Stimulated activated CD8-positive, alpha-beta memory T cell treated with anti-CD3 and anti-CD28 coated beads, Interleukin-15, amount 100 ng/mL, for 24 hours (primary cell): ENCODE measurements around the gene RAX2.
"Not testable (repeated sequence)": the region's sequence is repeated elsewhere in the genome, so short reads cannot be mapped to it uniquely, and the experiment has no call there.

Experiments used
- DNase-seq: peaks from one replicate; pipeline ENCODE4 v3.0.0-alpha.2; 2020; ENCODE audit warnings: low read depth

The RAX2 gene

DNA sequence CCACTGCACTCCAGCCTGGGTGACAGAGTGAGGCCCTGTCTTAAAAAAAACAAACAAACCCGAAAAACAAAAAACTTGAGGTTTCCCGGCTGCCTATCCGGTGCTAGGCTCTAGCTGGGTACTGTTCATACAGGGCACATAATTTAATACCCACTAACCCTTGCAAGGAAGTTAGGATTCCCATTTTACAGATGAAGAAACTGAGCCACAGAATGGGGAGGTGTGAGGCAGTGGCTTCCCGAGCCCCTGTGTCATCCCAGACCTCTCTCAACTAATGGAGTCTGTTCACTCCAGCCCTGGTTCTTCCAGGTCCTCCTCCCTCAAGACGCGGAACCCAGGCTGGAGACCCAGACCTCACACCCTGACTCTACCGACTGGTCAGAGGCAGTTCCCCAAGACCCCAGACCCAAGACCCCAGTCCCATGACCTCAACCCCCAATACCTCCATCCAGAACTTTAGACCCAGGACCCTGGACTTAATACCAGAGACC lies 11.1 kb downstream of the RAX2 start:
- no peak for DNase-seq

DNA sequence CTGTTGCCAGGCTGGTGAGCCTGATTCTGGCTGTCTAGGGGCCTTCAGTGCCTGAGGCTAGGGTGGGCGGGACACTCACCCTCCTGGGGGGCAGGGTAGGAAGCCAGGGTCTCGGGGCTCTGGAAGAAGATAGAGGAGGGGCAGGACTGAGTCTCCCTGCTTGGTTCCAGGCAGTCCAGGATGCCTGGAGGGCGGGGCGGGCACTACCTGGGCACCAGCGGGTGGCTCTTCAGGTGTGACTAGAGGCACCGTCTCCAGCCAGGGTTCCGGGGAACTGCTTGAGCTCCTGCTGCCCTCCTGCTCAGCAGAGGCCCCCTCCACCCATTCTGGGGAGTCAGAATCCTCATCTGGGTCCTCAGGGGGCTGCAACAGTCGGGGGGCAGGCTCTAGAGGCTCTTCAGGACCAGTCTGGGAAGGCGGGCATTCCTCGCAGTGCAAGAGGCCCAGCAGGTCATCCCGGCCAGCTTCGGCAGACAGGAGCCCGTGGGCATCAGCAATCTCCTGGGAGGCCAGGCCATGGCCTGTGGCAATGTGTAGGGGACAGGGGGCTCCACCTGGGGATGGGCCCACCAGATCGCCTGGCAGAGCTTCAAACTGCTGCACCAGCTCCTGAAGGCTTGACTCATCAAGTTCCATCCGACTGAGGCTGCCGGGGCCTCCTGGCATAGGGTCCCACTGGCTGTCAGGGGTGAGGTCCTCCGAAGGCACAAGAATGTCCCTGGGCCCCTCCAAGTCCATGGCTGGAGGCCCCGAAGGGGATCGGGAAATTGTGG lies 12.4 kb downstream of the RAX2 start:
- no peak for DNase-seq

DNA sequence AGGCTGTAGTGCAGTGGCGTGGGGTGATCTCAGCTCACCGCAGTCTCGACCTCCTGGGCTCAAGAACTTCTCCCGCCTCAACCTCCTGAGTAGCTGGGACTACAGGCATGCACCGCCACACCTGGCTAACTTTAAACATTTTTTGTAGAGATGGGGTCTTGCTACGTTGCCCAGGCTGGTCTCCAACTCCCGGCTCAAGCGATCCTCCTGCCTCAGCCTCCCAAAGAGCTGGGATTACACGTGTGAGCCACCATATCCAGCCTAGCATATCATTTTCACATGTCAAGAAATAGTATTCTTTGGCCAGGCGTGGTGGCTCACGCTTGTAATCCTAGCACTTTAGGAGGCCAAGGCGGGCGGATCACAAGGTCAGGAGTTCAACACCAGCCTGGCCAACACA lies 13.7 kb downstream of the RAX2 start:
- not testable (repeated sequence) for DNase-seq

DNA sequence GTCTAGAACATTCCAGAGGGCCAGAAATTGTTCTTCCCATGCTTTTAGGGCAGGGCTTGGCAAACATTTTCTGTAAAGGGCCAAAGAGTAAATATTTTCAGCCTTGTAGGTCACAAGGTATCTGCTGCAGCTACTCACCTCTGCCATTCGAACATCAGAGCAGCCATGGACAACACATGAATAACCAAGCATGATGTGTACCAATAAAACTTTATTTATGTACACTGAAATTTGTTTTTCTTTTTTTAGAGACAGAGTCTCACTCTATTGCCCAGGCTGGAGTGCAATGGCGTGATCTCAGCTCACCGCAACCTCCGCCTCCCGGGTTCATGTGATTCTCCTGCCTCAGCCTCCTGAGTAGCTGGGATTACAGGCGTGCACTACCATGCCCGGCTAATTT lies 14.3 kb downstream of the RAX2 start:
- DNase-seq, result not testable (repeated sequence)

DNA sequence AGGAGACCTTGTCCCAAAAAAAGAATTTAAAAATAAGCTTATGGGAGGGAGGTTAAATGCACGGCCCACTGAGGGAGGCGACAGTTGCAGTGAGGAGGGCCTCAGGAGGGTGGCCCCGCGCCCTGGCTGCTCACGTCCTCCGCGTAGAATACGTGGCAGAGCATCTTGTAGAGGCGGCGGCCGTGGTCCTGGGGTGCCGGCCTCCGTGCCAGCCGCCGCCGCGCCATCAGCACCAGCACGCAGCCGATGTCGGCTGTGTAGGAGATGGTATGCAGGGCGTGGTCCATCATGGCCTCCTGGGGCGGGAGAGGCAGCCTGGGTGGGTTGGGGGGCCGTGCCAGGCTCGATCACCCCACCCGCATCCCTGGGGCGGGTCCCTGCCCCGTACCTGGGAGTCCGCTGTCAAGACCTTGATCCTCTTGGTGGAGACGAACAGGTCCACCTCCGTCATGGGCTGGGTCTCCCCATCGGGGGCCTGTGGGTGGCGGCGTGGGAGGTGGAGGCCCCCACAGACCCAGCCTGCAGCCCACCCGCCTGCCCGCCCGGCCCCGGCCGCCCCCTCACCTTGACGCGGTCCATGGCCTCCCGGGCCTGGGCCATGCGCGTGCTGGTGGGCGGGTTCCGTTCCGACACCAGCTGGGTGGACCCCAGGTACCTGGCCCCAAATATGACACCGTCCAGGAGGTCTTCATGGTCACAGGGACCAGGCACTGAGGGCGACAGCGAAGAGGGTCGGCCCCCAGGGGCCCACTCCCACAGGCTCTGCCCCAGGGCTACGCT lies 18.2 kb downstream of the RAX2 start:
- DNase-seq, result no peak

DNA sequence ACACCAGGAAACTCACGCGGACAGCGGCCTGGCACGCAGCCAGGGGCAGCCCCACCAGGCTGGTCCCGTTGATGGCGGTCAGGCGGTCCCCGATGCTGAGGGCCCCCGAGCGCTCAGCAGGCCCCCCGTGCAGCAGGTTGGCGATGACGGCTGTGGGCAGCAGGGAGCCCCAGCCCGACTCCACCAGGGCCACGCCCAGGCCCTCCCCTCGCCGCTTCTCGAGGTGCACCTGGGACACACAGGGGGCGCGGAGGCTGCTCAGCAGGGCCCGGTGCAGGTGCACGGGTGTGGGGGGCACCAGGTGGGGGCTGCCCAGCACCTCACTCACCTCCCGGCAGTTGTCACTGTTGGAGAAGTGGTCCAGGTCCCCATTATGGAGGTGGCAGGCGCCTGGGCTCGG lies 19.5 kb downstream of the RAX2 start:
- DNase-seq, result no peak

DNA sequence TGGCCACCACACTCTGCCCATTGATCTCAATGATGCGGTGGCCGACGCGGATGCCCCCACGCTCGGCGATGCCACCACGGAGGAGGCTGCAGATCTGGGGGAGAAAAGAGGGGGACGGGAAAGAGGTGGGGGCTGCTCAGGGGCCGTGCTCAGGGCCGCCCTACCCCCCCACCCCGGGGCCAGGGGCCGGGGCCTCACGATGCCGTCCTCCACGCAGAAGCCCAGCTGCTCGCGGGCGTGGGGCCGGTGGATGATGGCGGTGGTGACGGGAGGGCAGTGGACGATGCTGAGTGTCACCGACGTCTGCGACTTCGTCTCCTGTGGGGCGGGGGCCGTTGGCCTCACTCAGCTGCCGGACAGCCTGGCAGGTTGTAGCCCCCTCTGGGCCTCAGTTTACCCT lies 20.8 kb downstream of the RAX2 start:
- DNase-seq, result no peak

DNA sequence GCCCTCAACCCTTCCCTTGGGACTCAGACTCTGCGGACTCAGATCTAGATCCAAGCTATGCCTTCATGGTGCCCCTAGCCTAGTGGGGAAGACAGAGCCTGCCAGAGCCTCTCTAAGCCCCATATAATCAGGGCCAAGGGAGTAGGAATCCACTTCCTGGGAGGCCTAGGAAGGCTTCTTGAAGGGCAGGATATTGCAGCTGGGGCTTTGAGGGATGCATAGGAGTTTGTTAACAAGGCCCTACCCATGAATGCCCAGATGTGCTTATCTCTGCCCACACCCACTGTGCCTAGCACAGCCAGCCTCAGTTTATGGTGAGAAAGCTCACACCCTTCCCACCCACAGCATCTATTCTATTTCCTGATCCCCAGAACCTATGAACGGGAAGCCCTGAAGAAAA lies 21.8 kb downstream of the RAX2 start:
- no peak for DNase-seq

DNA sequence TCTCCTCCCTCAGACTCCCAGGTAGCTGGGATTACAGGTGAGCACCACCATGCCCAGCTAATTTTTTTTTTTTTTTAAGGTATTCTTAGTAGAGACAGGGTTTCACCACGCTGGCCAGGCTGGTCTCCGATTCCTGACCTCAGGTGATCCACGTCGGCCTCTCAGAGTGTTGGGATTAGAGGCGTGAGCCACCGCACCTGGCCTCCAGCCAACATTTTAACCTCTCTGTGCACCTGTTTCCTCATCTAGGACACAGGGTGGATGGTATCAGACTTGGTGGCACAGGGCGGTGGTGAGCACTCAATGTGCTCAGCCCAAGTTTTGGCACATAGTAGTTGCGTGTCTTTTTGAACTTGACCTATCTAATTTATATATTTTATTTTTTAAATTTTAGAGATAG lies 23.1 kb downstream of the RAX2 start:
- DNase-seq, result no peak

DNA sequence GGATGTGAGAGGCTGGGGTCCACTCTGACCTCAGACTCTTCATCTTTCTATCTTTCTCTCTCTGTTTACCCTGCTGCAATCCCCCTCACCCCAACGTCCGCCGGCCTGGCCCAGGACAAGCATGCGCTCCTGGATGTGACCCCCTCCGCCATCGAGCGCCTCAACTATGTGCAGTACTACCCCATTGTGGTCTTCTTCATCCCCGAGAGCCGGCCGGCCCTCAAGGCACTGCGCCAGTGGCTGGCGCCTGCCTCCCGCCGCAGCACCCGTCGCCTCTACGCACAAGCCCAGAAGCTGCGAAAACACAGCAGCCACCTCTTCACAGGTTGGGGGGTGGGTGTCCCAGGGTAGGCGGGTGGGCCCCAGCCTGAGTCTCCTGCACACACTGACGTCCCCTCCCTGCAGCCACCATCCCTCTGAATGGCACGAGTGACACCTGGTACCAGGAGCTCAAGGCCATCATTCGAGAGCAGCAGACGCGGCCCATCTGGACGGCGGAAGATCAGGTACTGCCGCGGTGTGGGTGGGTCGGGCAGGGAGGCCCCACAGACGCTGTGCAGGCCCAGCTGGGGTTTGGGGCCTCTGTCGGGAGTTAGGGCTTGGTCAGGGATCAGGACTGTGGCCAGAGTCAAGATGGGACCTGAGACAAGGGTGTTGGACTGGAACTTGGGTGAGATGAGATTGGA lies 25.5 kb downstream of the RAX2 start:
- no peak for DNase-seq

DNA sequence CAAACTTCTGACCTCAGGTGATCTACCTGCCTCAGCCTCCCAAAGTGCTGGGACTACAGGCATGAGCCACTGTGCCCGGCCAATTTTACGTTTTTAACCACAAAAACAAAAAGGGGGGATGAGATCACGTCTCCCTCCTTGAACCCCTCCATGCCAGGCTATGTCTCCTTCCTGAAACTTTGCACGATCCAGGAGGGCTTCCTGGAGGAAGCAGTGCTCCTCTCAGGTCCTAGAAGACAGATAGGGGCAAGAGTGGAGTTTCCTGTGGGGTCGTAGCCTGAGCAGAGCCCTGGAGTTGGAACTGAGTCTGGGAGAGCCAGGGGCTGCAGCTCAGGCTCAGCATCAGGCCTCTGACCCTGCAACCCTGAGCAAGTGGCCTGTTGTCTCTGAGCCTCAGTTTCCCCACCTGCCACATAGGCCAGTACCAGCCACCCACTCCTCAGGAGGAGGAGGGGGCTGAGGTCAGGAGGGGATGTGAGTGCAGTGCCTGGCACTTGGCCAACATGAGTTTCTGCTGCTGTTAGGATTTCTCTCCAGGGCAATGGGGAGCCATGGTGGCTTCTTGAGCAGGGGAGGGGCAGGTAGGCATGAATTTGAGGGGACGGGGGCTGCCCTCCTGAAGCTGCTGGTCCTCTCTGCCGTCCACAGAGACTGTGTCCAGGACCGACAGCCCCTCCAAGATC lies 26.5 kb downstream of the RAX2 start:
- DNase-seq, result no peak

DNA sequence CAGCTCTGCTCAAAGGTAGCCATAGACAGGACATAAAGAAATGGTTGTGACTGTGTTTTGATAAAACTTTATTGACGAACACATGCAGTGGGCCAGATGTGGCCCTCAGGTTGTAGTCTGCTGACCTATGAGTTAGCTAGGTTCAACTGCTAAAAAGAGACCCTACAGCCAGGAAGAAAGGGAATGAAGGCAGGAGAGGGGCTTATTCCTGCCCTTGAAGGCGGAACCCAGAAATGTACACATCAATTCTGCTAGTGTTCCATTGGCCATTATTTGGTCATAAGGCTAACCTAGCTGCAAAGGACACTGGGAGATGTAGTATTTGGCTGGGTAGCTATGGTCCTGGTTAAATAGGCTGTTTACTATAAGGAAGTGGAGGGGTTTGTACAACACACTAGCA lies 28.5 kb downstream of the RAX2 start:
- DNase-seq, result no peak

DNA sequence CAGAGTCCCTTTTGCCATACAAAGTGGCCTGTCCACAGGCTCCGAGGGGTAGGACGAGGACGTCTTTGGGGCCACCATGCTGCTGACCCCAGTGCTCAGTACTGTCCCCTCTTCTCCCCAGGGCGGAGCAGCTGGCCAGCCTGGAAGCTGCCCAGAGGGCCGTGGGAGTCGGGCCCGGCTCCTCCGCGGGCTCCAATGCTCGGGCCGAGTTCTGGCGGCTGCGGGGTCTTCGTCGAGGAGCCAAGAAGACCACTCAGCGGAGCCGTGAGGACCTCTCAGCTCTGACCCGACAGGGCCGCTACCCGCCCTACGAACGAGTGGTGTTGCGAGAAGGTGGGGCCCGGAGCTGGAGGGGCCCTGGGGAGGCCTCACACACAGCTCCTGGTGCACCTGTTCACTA lies 31.6 kb downstream of the RAX2 start:
- DNase-seq, result no peak

DNA sequence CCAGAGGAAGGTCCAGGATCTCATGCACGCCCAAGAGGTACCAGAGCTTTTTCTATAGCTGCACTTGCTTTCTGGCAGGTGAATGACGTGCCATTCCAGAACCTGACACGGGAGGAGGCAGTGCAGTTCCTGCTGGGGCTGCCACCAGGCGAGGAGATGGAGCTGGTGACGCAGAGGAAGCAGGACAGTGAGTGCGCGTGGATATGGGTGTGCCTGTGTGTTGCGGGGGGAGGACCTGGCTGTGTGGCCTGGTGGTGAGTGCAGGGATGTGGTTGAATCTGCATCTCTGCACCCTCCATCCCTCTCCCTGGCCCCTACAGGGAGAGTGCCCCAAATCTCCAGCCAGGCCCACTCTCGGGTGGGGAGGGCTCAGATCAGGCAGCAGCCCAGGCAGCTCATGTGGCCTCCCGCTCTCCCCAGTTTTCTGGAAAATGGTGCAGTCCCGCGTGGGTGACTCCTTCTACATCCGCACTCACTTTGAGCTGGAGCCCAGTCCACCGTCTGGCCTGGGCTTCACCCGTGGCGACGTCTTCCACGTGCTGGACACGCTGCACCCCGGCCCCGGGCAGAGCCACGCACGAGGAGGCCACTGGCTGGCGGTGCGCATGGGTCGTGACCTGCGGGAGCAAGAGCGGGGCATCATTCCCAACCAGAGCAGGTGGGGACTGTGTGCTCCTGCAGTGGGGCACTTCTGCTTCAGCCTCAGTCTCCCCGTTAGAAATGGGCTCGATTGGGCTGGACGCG lies 33.4 kb downstream of the RAX2 start:
- DNase-seq, result no peak

DNA sequence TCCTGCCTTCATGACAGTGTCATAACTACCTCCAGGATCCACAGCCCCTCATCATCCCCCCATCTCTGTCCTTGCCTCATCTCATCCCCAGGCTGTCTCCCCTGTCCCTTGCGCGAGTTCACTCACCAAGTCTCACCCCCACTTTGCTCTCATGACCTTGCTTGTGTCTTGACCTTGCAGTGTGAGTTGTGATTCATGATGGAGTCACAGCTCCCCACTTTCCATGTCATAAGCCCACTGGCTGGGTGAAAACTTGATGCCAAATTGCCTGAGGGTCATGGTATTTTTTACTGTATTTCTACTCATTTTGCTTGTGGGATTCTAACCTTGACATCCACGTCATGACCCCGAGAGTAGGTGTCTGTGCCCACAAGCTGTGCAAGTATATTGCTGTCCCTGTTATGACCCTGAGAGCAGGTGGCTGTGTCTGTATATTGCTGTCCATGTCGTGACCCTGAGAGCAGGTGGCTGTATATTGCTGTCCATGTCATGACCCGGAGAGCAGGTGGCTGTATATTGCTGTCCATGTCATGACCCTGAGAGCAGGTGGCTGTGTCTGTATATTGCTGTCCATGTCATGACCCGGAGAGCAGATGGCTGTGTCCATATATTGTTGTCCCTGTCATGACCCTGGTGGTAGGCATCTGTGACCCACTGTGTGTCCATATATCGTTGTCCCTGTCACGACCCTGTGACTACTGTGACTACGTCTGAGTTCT lies 34.4 kb downstream of the RAX2 start:
- no peak for DNase-seq

DNA sequence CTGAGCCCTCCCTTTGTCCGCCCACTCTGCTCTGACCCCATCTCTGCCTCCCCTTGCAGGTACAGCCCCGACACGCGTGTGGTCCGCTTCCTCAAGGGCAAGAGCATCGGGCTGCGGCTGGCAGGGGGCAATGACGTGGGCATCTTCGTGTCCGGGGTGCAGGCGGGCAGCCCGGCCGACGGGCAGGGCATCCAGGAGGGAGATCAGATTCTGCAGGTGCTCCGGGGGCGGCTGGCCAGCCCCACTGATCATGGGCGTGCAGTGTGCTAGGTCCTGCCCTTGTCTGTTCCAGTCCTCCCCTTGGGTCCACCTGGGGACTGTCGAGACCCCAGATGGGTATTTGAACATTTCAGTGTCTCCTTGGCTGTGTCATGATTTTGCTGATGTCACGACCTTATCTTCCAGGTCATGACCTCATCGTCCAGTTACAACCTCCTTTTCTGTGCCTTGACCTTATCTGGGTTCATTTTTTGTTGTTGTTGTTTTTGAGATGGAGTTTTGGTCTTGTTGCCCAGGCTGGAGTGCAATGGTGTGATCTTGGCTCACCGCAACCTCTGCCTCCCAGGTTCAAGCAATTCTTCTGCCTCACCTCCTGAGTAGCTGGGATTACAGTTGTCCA lies 35.8 kb downstream of the RAX2 start:
- no peak for DNase-seq

DNA sequence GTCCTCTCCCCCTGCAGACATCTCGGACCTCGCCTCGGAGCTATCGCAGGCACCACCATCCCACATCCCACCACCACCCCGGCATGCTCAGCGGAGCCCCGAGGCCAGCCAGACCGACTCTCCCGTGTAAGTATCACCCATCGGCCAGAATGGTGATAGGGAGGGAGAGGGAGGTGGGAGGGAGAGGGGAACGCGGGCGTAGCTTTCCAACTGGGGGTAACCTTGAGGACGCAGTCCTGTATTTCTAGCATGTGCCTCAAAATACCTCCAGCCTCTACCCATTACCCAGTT lies 37.8 kb downstream of the RAX2 start:
- DNase-seq, result no peak

DNA sequence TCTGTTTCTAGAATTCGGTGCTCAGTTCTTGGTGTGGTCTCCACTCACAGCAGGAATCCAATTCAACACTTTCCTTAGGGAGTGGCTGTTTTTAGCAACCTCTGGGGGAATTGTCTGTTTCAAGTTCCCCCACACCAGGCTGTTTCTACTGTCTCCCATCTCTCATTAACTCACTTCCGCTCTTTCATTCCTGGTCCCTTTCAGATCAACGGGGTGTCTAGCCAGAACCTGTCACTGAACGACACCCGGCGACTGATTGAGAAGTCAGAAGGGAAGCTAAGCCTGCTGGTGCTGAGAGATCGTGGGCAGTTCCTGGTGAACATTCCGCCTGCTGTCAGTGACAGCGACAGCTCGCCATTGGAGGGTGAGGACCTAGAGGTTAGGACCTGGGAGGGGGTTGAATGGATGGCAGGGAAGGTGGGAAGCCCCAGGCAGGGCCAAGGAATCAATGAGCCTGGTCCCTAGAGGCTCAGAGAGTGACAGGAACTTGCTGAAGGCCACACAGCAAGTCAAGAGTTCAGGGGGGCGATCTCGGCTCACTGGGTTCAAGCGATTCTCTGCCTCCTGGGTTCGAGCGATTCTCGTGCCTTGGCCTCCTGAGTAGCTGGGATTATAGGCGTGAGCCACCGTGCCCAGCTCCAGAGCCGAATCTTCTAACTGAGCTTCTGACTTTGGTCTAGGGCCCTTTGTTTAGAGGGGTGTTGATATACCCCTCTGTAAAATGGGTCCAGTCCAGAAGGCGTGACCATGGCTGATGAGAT lies 38.3 kb downstream of the RAX2 start:
- no peak for DNase-seq

DNA sequence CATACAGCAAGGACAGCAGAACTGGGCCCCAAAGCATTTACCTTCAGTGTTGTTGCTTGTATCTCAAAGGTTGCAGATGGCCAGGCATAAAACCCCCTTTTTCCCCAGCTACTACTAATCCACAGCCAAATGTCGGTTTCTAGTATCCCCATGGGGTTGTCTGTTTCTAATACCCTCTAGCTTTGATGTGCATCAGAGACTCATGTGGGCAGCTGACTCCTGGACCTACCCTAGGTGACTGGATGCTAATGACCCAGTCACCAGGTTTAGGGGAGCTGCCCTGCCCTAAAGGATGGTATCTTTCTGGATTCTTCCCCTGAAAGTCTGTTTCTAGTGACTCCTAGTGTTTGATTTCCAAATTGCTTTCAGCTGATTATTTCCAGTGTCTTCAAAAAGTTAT lies 39.9 kb downstream of the RAX2 start:
- no peak for DNase-seq

DNA sequence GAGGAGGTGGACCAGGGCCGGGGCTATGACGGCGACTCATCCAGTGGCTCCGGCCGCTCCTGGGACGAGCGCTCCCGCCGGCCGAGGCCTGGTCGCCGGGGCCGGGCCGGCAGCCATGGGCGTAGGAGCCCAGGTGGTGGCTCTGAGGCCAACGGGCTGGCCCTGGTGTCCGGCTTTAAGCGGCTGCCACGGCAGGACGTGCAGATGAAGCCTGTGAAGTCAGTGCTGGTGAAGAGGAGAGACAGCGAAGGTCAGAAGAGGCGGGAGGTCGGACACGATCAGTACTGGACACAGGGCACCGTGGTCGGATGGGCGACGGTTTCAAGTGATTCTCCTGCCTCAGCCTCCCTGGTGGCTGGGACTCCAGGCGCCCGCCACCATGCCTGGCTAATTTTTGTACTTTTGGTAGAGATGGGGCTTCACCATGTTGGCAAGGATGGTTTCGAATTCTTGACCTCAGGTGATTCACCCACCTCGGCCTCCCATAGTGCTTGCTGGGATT lies 41.5 kb downstream of the RAX2 start:
- no peak for DNase-seq
